Stomach (tissue), 9 donors: ENCODE data around the gene LYSMD4. TPM values are rescaled to one million over a fixed set of nuclear protein-coding genes. Genes with fewer than 3 reads are reported as not detected.

Source experiments
- DNase-seq, 2 donors: peaks; one replicate each; pipeline versions ENCODE4 v3.0.0 to v3.0.0-alpha.2; 2013 to 2019
- H3K27ac ChIP-seq, 5 donors: fragments of 200-600 bp in 4 of 5; sonication (generic) in 4 of 5; one replicate each; pipeline ENCODE4 v1.5.1; 2013 to 2019; ENCODE audit warnings: mild to moderate bottlenecking in 1 of 5, moderate library complexity in 1 of 5
- H3K27me3 ChIP-seq, 3 donors: fragments of 200-600 bp; sonication (generic); one replicate each; pipeline ENCODE4 v1.5.1; 2017 to 2019; ENCODE audit warnings: mixed run types in 1 of 3
- H3K36me3 ChIP-seq, 4 donors: fragments of 200-600 bp; sonication (generic); 1 replicate in 3 of 4; 2 replicates in 1 of 4; pipeline ENCODE4 v1.5.1; 2016 to 2019
- H3K4me1 ChIP-seq, 4 donors: fragments of 200-600 bp; sonication (generic); one replicate each; pipeline ENCODE4 v1.5.1; 2016 to 2019
- H3K4me3 ChIP-seq, 4 donors: fragments of 200-600 bp; sonication (generic) in 3 of 4; one replicate each; pipeline ENCODE4 v1.5.1; 2016 to 2019; ENCODE audit warnings: mild to moderate bottlenecking in 1 of 4
- H3K9me3 ChIP-seq, 4 donors: fragments of 200-600 bp; sonication (generic); one replicate each; pipeline ENCODE4 v1.5.1; 2016 to 2019
- CTCF ChIP-seq, 7 experiments: fragments of 450-650 bp in 4 of 7; fragments of 200-600 bp in 3 of 7; sonication (generic) in 3 of 7; IDR thresholded peaks; one replicate each; pipeline ENCODE4 v1.5.1; 2016 to 2019; ENCODE audit warnings: antibody characterized with exemption in 7 of 7, control low read depth in 2 of 7, mild to moderate bottlenecking in 1 of 7
- EP300 ChIP-seq: sonication (generic); formaldehyde crosslinking; IDR thresholded peaks from one replicate; pipeline ENCODE4 v1.6.1; 2017; ENCODE audit warnings: antibody characterized with exemption
- POLR2A ChIP-seq, 4 donors: fragments of 450-650 bp; IDR thresholded peaks; one replicate each; pipeline ENCODE4 v1.6.1; 2016; ENCODE audit warnings: antibody characterized with exemption in 4 of 4, control low read depth in 2 of 4, mild to moderate bottlenecking in 1 of 4, moderate library complexity in 1 of 4
- POLR2AphosphoS5 ChIP-seq, 3 donors: sonication (generic); formaldehyde crosslinking; IDR thresholded peaks; one replicate each; pipeline ENCODE4 v1.6.1; 2016; ENCODE audit warnings: antibody characterized with exemption in 3 of 3
- WGBS, 5 donors: extraction: QIAGEN DNeasy Blood & Tissue Kit in 3 of 5; methylation state at CpG; one replicate each; pipeline versions ENCODE4 v1.1.5 to v1.1.7; 2013 to 2018; 5-methylcytosine and 5-hydroxymethylcytosine counted together
- intact Hi-C: fragments of 100-400 bp; cut with DNase I; formaldehyde crosslinking; loops from one replicate; pipeline ENCODE4 v1.15.1; 2023; ENCODE audit warnings: low total_unique reads
- polyA plus RNA-seq, 3 donors: library from polyadenylated mRNA; stranded (reverse); fragments of 200-250 nt; gene quantifications; one replicate each; pipeline ENCODE4 v1.2.3, GENCODE V29; 2013
- total RNA-seq, 5 donors: library from RNA; depleted of rRNA; stranded (reverse); fragments of >200 nt; gene quantifications; one replicate each; pipeline versions ENCODE4 v1.1.0 to v1.2.3, GENCODE V29; 2014 to 2016
- donor health status: healthy with polysubstance abuse.
- donor health status: Bipolar disorder and iron deficiency.
- donor health status: healthy.

Gene LYSMD4
- total and polyA plus RNA-seq, 8 donors, result 4.2 to 106 (median 10.0) TPM

GRCh38 chr15:99686290-99686689 lies 46.9 kb downstream of the LYSMD4 start:
- peaks cover 0 to 41% (median 31%) of the 10 kb centered on the region in 4 donors for H3K36me3 ChIP-seq
- TF ChIP-seq CTCF (IDR thresholded peaks at IDR 0.05) (no peak), POLR2A (IDR thresholded peaks at IDR 0.05) (no peak), POLR2AphosphoS5 (IDR thresholded peaks at IDR 0.05) (no peak), EP300 (no peak)
- no peaks in the 10 kb centered on the region for H3K27me3 ChIP-seq
- intact Hi-C loops, result no loop called here
- H3K27ac ChIP-seq, result no peak overlapping the region
- peaks cover 0 to 9% (median 4%) of the 10 kb centered on the region in 4 donors for H3K9me3 ChIP-seq
- peaks cover 0 to 9% (median 0%) of the 10 kb centered on the region in 4 donors for H3K4me1 ChIP-seq
- no peak overlapping the region for H3K4me3 ChIP-seq
- WGBS, 5 donors, result 95 to 100% (median 100%) methylated on average over 1 of the region's 1 CpG
- DNase-seq, result no peak

DNA sequence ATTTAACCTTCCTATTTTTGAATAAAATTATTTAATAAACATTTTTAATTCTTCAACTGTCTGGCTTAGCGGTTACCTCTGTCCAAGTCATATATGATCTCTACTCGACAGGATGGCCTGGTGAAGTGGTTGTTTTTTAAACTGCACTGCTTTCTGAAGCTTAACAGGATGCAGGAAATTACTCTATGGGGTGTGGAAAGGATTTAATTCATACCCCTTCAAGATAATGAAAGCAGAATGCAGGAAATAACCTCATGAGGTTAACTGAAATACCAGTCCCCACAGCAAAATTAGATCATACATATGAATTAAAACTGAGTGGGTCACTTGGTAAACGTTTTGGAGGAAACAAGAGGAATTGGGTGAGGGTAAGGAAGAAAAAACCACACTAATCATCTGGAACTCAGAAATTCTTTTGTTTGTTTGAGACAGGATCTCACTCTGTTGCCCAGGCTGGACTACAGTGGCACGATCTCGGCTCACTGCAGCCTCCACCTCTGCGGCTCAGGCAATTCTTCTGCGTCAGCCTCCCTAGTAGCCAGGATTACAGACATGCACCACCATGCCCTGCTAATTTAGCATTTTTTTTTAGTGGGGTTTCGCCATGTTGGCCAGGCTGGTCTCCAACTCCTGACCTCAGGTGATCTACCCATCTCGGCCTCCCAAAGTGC lies 50.1 kb downstream of the LYSMD4 start:
- H3K27me3 ChIP-seq, result no peaks in the 10 kb centered on the region
- intact Hi-C loops, result no loop called here
- H3K27ac ChIP-seq, result peak overlapping the region in 4 of 5 donors; percentile 1 to 52 (median 36)
- DNase-seq, result peak in 1 of 2 donors; percentile 45
- 82 to 89% (median 83%) methylated on average over 9 of the region's 9 CpGs for WGBS, 5 donors
- peaks cover 5 to 37% (median 27%) of the 10 kb centered on the region in 4 donors for H3K36me3 ChIP-seq
- H3K9me3 ChIP-seq, result peaks cover 0 to 9% (median 4%) of the 10 kb centered on the region in 4 donors
- H3K4me3 ChIP-seq, result no peak overlapping the region
- TF ChIP-seq POLR2AphosphoS5 (IDR thresholded peaks at IDR 0.05) (no peak), EP300 (no peak), CTCF (IDR thresholded peaks at IDR 0.05) (no peak), POLR2A (IDR thresholded peaks at IDR 0.05) (no peak)
- peaks cover 0 to 9% (median 0%) of the 10 kb centered on the region in 4 donors for H3K4me1 ChIP-seq

DNA sequence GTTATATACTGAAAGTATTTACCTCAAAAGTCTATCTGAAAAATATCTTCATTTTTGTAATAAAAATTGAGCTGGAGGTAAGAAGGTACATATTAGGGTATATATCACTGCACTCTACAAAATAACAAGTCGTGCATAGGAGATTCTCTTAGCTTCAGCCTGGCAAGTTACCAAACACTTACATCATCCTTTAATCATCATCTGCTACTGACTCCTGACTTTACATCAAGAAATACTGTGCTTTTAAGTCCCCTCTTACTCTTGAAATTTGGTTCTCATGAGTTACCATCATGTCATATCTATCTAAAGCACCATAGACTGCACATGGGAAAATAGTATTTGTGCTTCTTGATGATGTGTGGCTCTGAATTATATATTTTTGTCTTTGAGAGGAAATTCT lies 50.8 kb downstream of the LYSMD4 start:
- 0 to 78% (median 58%) methylated on average over 1 of the region's 1 CpG for WGBS, 5 donors
- Histone ChIP-seq H3K9me3 (peaks cover 0 to 9% (median 4%) of the 10 kb centered on the region in 4 donors), H3K36me3 (peaks cover 5 to 39% (median 30%) of the 10 kb centered on the region in 4 donors), H3K4me1 (peaks cover 0 to 9% (median 0%) of the 10 kb centered on the region in 4 donors), H3K27me3 (no peaks in the 10 kb centered on the region), H3K27ac (peak overlapping the region in 3 of 5 donors; percentile 1 to 47 (median 25)), H3K4me3 (no peak overlapping the region)
- TF ChIP-seq EP300 (no peak), POLR2A (IDR thresholded peaks at IDR 0.05) (no peak), POLR2AphosphoS5 (IDR thresholded peaks at IDR 0.05) (no peak), CTCF (IDR thresholded peaks at IDR 0.05) (no peak)
- intact Hi-C loops, result no loop called here
- DNase-seq, result peak in 1 of 2 donors; percentile 67

- peaks cover 0 to 9% (median 0%) of the 10 kb centered on the region in 4 donors for H3K4me1 ChIP-seq
- TF ChIP-seq CTCF (IDR thresholded peaks at IDR 0.05) (no peak), EP300 (no peak)
- H3K27ac ChIP-seq, result no peak overlapping the region
- intact Hi-C loops, result no loop called here
- WGBS, 5 donors, result 85 to 94% (median 92%) methylated on average over 1 of the region's 1 CpG
- peaks cover 5 to 41% (median 34%) of the 10 kb centered on the region in 4 donors for H3K36me3 ChIP-seq
- peaks cover 0 to 9% (median 4%) of the 10 kb centered on the region in 4 donors for H3K9me3 ChIP-seq
- DNase-seq, result no peak
- no peaks in the 10 kb centered on the region for H3K27me3 ChIP-seq
- no peak overlapping the region for H3K4me3 ChIP-seq
These were observed 51.2 kb downstream of the LYSMD4 start for GRCh38 chr15:99681990-99682389.
